GM21447 (cell line): ENCODE results near the gene NDUFS6.
"Not testable (repeated sequence)": the region's sequence is repeated elsewhere in the genome, so short reads cannot be mapped to it uniquely, and the experiment has no call there.

Experiments used
- ATAC-seq: cut with Tn5 transposase; IDR thresholded peaks from one replicate; pipeline ENCODE4 v1.9.1; 2021; ENCODE audit not compliant: unreplicated experiment

The NDUFS6 gene

GRCh38 chr5:1831257-1831656 is 30.1 kb downstream of the NDUFS6 start:
- ATAC-seq, result no peak

GRCh38 chr5:1831677-1832313 is 30.6 kb downstream of the NDUFS6 start:
- no peak for ATAC-seq

- ATAC-seq, result no peak
Observed at GRCh38 chr5:1832511-1833250, 31.5 kb downstream of the NDUFS6 start.

GRCh38 chr5:1833264-1834021 is 32.2 kb downstream of the NDUFS6 start:
- no peak for ATAC-seq

GRCh38 chr5:1834022-1834551 is 32.9 kb downstream of the NDUFS6 start:
- no peak for ATAC-seq

GRCh38 chr5:1834721-1835429 is 33.7 kb downstream of the NDUFS6 start:
- ATAC-seq, result no peak

GRCh38 chr5:1835431-1835830 is 34.2 kb downstream of the NDUFS6 start:
- ATAC-seq, result no peak

- ATAC-seq, result no peak
Observed at GRCh38 chr5:1836176-1836890, 35.1 kb downstream of the NDUFS6 start.

- ATAC-seq, result no peak
Observed at GRCh38 chr5:1836891-1837880, 36.0 kb downstream of the NDUFS6 start.

GRCh38 chr5:1838013-1838412 is 36.8 kb downstream of the NDUFS6 start:
- ATAC-seq, result no peak

GRCh38 chr5:1840071-1840547 is 38.9 kb downstream of the NDUFS6 start:
- no peak for ATAC-seq

- ATAC-seq, result no peak
Observed at GRCh38 chr5:1840741-1841521, 39.7 kb downstream of the NDUFS6 start.

GRCh38 chr5:1842004-1842819 is 41.0 kb downstream of the NDUFS6 start:
- ATAC-seq, result no peak

- ATAC-seq, result not testable (repeated sequence)
Observed at GRCh38 chr5:1843761-1844160, 42.6 kb downstream of the NDUFS6 start.

GRCh38 chr5:1844708-1845436 is 43.7 kb downstream of the NDUFS6 start:
- ATAC-seq, result no peak

- no peak for ATAC-seq
Observed at GRCh38 chr5:1845696-1846095, 44.5 kb downstream of the NDUFS6 start.

GRCh38 chr5:1846583-1846982 is 45.4 kb downstream of the NDUFS6 start:
- ATAC-seq, result no peak
